GM18511 (cell line): Measurements from ENCODE around the gene IPMK.
"Not testable (repeated sequence)": the region's sequence is repeated elsewhere in the genome, so short reads cannot be mapped to it uniquely, and the experiment has no call there.

Experiments
- ATAC-seq: cut with Tn5 transposase; IDR thresholded peaks from one replicate; pipeline ENCODE4 v1.9.1; 2021; ENCODE audit warnings: mild to moderate bottlenecking, moderate library complexity; ENCODE audit not compliant: unreplicated experiment

The IPMK gene

DNA sequence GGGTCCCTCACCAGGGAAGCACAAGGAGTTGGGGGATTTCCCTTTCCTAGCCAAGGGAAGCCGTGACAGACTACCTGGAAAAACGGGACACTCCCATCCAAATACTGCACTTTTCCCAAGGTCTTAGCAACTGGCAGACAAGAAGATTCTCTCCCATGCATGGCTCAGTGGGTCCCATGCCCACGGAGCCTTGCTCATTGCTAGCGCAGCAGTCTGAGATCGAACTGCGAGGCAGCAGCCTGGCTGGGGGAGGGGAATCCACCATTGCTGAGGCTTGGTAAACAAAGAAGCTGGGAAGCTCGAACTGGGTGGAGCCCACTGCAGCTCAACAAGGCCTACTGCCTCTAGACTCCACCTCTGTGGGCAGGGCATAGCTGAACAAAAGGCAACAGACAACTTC is 37.8 kb downstream of the IPMK start:
- not testable (repeated sequence) for ATAC-seq

GRCh38 chr10:58225654-58226053 is 42.0 kb downstream of the IPMK start:
- no peak for ATAC-seq

- ATAC-seq, result no peak
Observed at GRCh38 chr10:58220769-58221451, 46.8 kb downstream of the IPMK start.

DNA sequence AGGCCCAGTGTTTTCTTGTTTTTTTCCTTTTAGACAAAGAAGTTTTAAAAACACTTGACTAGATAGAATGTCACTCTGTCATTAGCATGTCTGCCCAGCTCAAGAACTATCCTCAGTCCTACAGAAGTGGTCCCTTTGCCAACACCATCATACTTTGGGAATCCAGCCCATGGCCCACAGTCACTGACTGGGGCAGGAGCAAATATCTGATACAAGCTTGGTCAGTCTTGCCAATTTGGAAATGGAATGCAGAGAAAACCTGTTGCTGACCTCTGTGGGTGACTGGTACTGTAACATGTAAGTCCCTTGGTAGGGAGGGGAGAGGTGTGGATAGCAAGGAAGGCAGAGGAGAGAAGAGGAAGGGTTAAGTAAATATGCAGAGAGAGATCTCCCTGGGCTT is 47.8 kb downstream of the IPMK start:
- ATAC-seq, result no peak

DNA sequence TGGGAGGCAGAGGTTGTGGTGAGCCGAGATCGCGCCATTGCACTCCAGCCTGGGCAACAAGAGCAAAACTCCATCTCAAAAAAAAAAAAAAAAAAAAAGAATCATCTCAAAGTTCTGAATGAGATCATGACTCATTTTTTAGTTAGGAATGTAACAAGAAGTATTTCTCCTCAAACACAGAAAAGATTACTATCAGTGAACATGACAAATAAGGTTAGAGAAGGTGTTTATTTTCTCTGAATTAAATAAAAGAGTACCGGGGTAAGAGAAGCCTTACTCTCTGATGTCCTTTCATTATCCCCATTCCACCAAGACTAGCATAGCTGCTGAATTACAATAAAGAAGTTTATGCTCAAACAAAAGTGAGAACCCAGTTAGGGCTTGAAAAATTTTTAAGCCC is 50.1 kb downstream of the IPMK start:
- no peak for ATAC-seq

GRCh38 chr10:58212622-58213021 is 55.1 kb downstream of the IPMK start:
- no peak for ATAC-seq

DNA sequence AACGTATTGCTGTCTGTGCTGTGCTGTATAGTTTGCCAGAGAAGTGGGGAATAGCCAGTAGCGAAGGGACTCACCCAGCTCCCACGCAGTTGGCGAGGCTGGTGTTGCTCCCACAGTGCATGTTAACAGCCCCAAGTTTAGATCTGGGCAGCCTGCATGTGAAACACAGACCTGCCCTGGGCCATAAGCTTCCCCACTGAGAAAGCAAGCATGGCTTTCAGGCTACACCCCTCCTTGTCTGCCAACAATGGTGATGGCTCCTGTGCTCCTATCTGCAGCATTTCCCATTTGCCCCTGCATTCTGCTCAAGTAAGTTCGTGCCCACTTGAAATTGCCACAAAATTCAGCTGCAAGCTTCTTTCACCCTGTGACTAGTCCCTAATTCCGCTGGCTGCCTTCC is 57.5 kb downstream of the IPMK start:
- ATAC-seq, result no peak

GRCh38 chr10:58209669-58210068 is 58.0 kb downstream of the IPMK start:
- no peak for ATAC-seq

DNA sequence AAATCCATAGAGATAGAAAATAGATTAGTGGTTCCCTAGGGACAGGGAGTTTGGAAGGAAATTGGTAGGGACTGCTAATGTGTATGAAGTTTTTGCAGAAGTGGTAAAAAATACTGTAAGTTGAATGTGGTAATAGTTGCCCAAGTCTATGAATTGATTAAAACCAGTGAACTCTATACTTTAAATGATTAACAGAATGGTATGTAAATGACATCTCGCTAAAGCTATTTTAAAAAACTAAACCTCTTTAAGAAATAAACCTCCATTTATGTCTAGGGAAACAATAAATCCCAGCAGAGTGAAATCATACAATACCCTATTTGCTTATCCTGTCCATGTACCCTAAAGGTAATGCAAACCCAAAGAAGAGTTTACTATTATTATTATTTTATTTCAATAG is 61.4 kb downstream of the IPMK start:
- no peak for ATAC-seq

- peak; percentile 87 for ATAC-seq
Observed at GRCh38 chr10:58201704-58202103, 66.0 kb downstream of the IPMK start.

GRCh38 chr10:58189269-58189668 is 78.4 kb downstream of the IPMK start:
- ATAC-seq, result no peak

GRCh38 chr10:58184120-58184670 is 83.5 kb downstream of the IPMK start:
- ATAC-seq, result no peak

DNA sequence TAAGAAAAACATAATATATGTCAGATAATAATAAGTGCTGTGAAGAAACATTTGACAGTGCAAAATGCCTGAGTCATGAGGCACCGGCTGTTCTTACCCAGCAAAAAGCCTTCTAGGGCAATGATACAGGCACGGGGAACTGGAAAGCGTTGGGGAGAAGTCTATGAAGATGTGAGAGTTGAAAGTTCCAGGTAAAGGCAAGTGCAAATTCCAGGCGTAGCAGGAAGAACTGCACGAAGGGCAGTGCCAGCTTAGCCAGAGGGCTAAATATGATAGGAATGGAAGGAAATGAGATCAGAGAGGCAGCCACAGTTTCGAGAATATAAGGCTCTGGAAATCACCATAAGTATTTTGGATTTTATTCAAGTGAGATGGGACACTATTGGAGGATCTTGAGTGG is 87.0 kb downstream of the IPMK start:
- no peak for ATAC-seq

DNA sequence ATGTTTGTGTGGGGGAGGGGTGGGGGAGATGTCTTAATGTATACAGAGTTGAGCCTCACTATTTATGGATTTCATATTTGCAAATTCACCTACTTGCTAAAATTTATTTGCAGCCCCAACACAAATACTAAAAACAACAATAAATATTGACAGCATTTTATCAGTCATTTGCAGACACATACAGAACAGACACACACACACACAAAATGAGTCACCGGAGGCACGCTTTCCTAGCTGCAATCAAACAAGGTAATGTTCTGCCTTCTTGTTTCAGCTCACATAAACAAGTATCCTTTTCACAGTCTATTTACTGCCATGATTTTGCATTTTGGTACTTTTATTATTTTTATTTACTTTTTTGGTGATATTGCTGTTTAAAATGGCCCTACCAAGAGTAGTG is 88.5 kb downstream of the IPMK start:
- ATAC-seq, result no peak

DNA sequence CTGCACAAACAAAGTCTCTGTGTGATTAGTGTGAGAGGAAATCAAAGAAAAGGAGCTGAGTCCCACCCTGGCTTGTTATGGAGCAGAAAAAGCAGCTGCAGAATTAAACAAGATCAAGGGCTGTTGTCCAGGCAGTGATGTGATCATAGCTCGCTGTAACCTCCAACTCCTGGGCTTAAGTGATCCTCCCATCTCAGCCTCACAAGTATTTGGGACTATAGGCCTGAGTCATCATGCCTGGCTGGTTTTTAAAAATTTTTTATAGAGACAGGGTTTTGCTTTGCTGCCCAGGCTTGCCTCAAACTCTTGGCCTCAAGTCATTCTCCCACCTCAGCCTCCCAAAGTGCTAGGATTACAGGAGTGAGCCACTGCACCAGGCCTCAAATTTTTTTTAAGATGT is 88.9 kb downstream of the IPMK start:
- ATAC-seq, result no peak

DNA sequence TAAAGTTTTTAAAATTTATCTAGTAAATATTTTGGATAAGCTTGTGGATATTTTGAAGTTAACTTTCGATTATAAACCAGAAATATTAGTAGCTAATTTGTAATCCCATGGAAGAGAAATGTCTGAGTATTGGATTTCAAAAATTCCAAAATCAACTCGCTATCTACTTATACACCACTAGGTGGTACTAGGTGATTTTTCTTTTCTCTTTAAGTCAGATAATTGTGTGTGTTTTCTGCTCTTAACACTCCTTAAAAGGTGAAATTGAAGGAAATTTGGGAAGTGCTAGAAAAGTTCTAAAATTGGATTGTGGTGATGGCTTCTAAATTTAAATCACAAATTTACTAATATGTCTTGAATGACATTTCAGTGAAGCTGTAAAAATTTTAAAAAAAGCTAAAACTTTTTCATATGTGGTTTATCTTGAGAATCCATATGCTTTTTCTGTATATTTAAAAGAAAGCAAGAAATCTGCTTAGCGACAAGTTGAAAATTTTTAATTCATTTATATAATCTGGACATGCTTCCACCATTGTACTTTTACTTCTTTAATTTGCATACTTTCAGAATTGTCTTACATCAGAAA is 90.2 kb downstream of the IPMK start:
- no peak for ATAC-seq

DNA sequence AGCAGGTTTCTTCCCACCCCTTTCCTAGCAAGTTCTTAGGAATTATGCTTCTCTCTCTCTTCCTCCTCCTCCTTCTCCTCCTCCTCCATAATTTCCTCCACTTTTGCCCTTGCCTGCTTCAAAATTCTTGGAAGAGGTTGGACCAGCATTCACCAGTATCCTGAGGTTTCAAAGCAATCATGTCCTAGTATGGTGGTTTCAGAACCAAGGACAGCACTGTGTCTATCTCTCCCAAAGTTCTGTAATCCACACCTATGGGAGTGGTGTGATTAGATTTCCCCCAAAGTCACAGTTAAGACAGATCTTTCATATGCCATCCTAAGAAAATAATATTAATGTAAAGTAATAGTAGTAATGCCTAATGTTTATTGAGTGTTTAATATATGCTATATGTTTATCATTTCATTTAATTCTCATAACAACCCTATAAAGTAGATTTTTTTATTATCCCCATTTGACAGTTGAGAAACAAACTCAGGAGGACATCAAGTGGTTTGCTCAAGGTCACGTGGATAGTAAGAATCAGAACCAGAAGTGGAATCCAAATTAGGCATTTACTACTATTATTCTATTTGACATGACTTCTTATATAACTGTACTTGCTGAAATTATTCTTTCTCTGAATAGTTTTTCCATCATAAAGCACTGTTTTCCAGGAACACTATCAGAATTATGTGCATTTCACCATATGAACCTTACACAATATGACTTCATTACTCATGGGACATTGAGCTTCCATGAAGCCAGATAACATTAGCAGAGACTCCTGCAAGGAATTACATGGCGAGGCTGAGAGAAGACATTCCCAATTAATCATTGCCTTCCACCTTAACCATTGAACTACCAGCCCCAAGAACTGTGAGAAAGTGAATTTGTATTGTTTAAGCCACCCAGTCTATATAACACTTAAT is 91.4 kb downstream of the IPMK start:
- no peak for ATAC-seq

GRCh38 chr10:58174831-58175230 is 92.9 kb downstream of the IPMK start:
- ATAC-seq, result no peak

- no peak for ATAC-seq
Observed at GRCh38 chr10:58173391-58173790, 94.3 kb downstream of the IPMK start.

GRCh38 chr10:58171146-58171545 is 96.5 kb downstream of the IPMK start:
- no peak for ATAC-seq

DNA sequence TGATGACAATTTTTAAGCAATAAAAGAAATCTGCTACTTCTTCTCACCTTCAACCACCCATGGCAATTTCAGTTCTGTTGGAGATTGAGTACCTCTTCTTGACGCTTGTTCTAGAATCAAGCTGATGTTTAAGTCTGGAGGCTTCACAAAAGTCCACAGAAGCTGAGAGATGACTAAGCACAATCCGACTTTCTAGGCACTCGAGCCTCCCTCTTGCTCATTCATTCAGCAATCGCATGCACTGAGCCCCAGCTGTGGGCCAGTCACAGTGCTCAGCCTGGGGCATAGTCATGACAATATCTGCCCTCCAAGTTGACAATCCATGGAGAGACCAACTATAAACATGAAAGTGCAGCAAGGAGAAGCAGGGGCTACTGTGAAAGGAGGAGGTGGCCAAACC is 103.2 kb downstream of the IPMK start:
- no peak for ATAC-seq

DNA sequence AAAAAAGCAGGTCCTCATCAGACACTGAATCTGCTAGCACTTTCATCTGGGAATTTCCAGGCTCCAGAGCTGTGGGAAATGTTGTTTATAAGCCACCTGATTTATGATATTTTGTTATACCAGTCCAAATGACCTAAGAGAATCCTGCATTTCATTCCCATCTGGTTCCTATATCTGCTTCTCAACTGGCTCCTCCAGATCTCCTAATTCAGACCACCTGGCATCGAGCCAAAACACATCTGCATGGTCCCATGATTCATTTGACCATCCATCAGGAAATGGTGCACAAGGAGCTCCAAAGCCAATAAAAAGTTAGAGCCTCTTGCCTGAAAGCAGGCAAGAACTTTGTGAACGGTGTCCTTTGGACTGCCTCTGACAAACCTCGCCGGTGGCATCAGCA is 108.9 kb downstream of the IPMK start:
- no peak for ATAC-seq
